Stimulated activated CD4-positive, alpha-beta T cell treated with anti-CD3 and anti-CD28 coated beads, Interleukin-12 subunit alpha, Interleukin-12 subunit beta, amount 100 ng/mL, for 4 hours (primary cell): ENCODE results near the gene ACSM6.

Experiments used
- DNase-seq: peaks from one replicate; pipeline ENCODE4 v3.0.0-alpha.2; 2020

ACSM6 gene

GRCh38 chr10:95247200-95247880 lies 53.3 kb downstream of the ACSM6 start:
- no peak for DNase-seq

GRCh38 chr10:95247881-95248583 lies 54.0 kb downstream of the ACSM6 start:
- DNase-seq, result no peak

- no peak for DNase-seq
Observed at GRCh38 chr10:95248989-95249388, 55.0 kb downstream of the ACSM6 start.

- DNase-seq, result no peak
Observed at GRCh38 chr10:95249467-95249866, 55.4 kb downstream of the ACSM6 start.

GRCh38 chr10:95250856-95251255 lies 56.8 kb downstream of the ACSM6 start:
- DNase-seq, result no peak

GRCh38 chr10:95253007-95253406 lies 59.0 kb downstream of the ACSM6 start:
- no peak for DNase-seq

GRCh38 chr10:95253686-95254085 lies 59.6 kb downstream of the ACSM6 start:
- no peak for DNase-seq

GRCh38 chr10:95254629-95255028 lies 60.6 kb downstream of the ACSM6 start:
- no peak for DNase-seq

GRCh38 chr10:95256268-95256667 lies 62.2 kb downstream of the ACSM6 start:
- no peak for DNase-seq

GRCh38 chr10:95257849-95258248 lies 63.8 kb downstream of the ACSM6 start:
- no peak for DNase-seq

- DNase-seq, result no peak
Observed at GRCh38 chr10:95260397-95260881, 66.4 kb downstream of the ACSM6 start.

- DNase-seq, result no peak
Observed at GRCh38 chr10:95260909-95261552, 67.0 kb downstream of the ACSM6 start.

- no peak for DNase-seq
Observed at GRCh38 chr10:95261926-95262325, 67.9 kb downstream of the ACSM6 start.

- DNase-seq, result no peak
Observed at GRCh38 chr10:95262763-95263518, 68.9 kb downstream of the ACSM6 start.

- no peak for DNase-seq
Observed at GRCh38 chr10:95263864-95264226, 69.8 kb downstream of the ACSM6 start.

- no peak for DNase-seq
Observed at GRCh38 chr10:95264227-95265051, 70.4 kb downstream of the ACSM6 start.

GRCh38 chr10:95265572-95265971 lies 71.5 kb downstream of the ACSM6 start:
- no peak for DNase-seq

- DNase-seq, result no peak
Observed at GRCh38 chr10:95266674-95267095, 72.6 kb downstream of the ACSM6 start.

GRCh38 chr10:95267251-95267650 lies 73.2 kb downstream of the ACSM6 start:
- DNase-seq, result no peak

GRCh38 chr10:95268438-95268837 lies 74.4 kb downstream of the ACSM6 start:
- no peak for DNase-seq

GRCh38 chr10:95273393-95274312 lies 79.6 kb downstream of the ACSM6 start:
- DNase-seq, result no peak
